ENCODE measurements around the gene FAIM2.

DNA sequence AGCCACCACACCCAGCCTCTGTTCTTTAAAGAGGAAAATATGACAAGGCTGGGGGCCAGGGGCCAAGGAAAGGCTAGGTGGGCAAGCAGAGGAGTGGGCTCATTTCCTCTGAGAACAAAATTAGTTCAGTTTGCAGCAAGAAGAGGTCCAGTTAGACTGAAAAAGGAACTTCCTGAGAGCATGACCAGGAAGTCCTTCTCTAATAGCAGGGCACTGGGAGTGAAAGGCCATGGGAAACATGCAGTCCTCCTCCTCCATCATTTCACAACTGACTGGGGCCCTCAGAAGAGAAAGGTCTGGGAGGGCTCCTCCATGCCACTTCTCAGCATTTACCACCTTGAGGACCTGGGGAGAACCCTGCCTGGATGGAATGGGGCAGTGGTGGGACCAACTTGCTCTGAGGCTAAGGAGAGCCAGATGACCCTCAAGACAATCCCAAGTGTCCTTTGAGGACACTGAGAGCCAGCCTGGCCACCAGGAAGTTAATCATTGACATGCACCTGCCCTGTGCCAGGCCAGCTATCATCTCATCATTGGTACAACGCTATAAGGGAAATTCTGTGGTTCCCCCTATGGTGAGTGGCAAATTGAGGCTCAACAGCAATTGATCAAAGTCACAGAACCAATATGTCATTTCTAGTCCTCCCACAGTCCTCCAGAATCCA is 48.8 kb upstream of the FAIM2 start:
- TF ChIP-seq, protein P1, sequence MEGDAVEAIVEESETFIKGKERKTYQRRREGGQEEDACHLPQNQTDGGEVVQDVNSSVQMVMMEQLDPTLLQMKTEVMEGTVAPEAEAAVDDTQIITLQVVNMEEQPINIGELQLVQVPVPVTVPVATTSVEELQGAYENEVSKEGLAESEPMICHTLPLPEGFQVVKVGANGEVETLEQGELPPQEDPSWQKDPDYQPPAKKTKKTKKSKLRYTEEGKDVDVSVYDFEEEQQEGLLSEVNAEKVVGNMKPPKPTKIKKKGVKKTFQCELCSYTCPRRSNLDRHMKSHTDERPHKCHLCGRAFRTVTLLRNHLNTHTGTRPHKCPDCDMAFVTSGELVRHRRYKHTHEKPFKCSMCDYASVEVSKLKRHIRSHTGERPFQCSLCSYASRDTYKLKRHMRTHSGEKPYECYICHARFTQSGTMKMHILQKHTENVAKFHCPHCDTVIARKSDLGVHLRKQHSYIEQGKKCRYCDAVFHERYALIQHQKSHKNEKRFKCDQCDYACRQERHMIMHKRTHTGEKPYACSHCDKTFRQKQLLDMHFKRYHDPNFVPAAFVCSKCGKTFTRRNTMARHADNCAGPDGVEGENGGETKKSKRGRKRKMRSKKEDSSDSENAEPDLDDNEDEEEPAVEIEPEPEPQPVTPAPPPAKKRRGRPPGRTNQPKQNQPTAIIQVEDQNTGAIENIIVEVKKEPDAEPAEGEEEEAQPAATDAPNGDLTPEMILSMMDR (conservative IDR thresholded peaks at IDR 0.05 in 1 of 2, IDR thresholded peaks at IDR 0.05 in 1 of 2; ENCODE audit: low read depth in 1 of 2, low read length in 2 of 2) = no peak
- no peak for TF ChIP-seq EZH2 (IDR thresholded peaks at IDR 0.05; ENCODE audit: low read length, missing control alignments)

Data from fibroblast of lung (primary cell).